Fibroblast of skin of left biceps (primary cell): ENCODE data around the gene PHC1.
"Not testable (repeated sequence)": the region's sequence is repeated elsewhere in the genome, so short reads cannot be mapped to it uniquely, and the experiment has no call there.

Source experiments
- DNase-seq, 2 experiments: peaks; one replicate each; pipeline ENCODE4 v3.0.0-alpha.2; 2013; ENCODE audit warnings: low read depth in 2 of 2

PHC1 gene

GRCh38 chr12:8914033-8914715, at the start of gene PHC1:
Gene PHC1 (plus strand): TSS chr12:8914509. CDS start chr12:8917678, 3,169 bp downstream.
- DNase-seq = peak; percentile 52 to 58

DNA sequence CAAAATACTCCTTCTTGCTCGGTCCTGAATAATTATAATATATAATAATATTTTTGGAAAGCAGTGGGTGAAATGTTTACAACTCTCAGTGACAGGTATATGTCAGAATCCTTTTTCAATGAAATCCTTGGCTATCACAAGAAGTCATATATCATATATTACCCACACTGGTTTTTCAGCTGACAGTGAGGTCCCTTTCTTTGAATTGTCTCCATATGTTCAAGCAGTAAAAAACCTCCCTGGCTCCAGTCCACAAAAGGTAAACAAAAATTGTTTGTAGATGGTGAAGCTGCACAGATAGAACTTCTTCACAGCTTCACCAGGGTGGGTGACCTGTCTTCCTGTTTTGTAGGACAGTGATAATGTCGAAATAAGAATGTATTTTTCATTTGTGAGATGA, 47.9 kb upstream of the PHC1 start:
- DNase-seq = no peak

DNA sequence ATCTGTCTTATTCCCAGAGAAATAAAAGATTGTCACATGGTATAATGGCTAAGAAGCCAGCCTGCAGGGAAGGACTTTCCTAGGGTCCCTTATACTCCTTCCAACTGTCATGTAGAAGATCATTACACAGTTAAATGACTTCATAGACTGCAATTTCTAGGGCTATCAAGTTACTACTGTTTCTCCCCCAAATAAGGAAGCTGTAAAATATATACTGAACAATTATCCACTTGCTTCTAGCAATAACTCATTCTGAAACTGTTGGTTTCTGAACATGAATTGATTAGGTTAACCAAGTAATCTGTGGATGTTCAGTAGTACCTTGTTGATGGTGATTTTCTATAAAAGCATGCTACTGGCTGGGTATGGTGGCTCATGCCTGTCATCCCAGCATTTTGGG, 47.3 kb upstream of the PHC1 start:
- no peak for DNase-seq

- no peak for DNase-seq
Observed at GRCh38 chr12:8867786-8868185, 46.5 kb upstream of the PHC1 start.

DNA sequence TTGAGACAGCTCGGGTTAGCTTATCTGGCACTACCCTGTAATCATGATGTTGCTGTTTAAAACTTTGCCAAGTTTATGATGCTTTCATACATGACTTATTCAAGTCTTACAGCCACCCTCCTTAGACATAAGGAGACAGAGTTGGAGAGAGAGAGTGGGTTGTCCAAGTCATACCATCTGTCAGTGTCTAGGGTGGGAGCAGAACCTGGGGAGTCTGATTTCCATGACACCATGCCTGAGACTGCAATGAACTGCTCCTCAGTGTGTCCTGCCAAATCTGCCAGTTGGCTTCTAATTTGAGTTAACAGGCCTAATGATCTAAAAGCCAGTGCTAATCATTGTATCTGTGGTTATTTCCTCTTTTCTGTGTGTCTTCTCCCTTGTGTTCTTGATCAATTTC, 43.7 kb upstream of the PHC1 start:
- no peak for DNase-seq

GRCh38 chr12:8871068-8871467, 43.2 kb upstream of the PHC1 start:
- no peak for DNase-seq

GRCh38 chr12:8876887-8877286, 37.4 kb upstream of the PHC1 start:
- DNase-seq = no peak

- DNase-seq = no peak
Observed at GRCh38 chr12:8886502-8887284, 27.6 kb upstream of the PHC1 start.

GRCh38 chr12:8887285-8887715, 27.0 kb upstream of the PHC1 start:
- no peak for DNase-seq

GRCh38 chr12:8890313-8891085, 23.8 kb upstream of the PHC1 start:
- DNase-seq = peak in 1 of 2 experiments; percentile 17

DNA sequence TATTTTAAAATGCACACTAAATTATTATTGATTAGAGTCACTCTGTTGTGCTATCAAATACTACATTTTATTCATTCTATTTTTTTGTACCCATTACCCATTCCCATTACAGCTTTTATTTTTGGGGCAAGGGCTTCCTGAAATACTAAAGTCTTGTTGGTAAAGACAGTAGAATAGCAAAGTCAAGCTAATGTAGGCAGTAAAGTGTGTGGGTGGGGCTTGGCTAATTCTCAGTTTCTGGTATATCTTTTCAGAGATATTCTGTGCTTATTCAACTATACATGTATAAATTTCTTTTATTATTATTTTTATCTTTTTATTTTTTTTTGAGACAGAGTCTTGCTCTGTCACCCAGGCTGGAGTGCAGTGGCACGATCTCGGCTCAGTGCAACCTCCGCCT, 22.3 kb upstream of the PHC1 start:
- DNase-seq = no peak

GRCh38 chr12:8894378-8894777, 19.9 kb upstream of the PHC1 start:
- DNase-seq = no peak

- no peak for DNase-seq
Observed at GRCh38 chr12:8894986-8895385, 19.3 kb upstream of the PHC1 start.

- no peak for DNase-seq
Observed at GRCh38 chr12:8897081-8897480, 17.2 kb upstream of the PHC1 start.

- no peak for DNase-seq
Observed at GRCh38 chr12:8899830-8900229, 14.5 kb upstream of the PHC1 start.

- DNase-seq = not testable (repeated sequence)
Observed at GRCh38 chr12:8902703-8903102, 11.6 kb upstream of the PHC1 start.

DNA sequence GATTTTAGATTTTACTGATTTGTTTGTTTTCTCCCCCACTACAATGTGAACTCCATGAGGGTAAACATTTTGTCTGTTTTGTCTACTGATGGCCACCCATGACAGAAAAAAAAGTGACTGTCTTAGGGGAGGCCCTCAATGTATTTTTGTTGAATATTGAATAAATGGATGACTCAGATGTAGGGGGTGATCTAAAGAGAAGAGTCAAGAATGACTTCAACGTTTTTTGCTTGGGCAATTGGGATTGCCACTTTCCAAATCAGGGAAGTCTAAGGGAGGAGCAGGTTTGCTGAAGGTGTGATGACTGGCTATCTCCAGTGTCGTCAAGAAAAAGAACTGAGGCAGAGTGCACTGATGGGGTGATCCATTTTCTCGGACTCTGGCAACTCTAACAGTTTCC, 10.7 kb upstream of the PHC1 start:
- DNase-seq = no peak

DNA sequence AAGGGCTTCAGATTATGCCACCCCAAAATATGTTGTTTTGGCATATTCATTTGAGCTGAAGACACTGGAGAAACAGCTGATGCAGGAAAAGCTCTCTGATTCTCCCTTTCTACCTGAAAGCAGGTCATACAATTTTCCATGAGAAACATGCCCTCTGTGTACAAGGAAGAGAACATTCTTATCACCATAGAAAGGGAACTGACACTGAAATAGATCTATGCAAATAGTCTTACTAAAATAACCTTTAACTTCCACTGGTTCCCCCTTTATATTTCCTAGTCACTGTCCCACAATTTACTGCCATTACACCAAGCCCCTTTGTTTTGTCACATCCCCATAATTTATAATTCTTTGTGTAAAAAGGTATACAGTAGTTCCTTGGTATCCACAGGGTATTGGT, 9.6 kb upstream of the PHC1 start:
- no peak for DNase-seq

GRCh38 chr12:8905546-8905945, 8.8 kb upstream of the PHC1 start:
- DNase-seq = no peak

- no peak for DNase-seq
Observed at GRCh38 chr12:8906266-8907180, 7.8 kb upstream of the PHC1 start.

DNA sequence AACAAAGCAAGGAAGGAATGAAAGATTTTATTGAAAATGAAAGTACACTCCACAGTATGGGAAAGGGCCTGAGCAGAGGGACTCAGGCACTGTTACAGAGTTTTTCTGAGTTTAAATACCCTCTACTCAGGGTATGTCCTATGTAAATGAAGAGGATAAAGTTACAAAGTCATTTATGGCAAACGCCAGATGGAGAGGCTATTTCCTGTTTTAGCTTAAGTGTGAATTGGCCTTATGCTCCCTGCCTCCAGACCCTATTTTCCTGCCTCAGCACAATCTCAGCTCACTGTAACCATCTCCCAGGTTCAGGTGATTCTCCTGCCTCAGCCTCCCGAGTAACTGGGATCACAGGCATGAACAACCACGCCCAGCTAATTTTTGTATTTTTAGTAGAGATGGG, 6.8 kb upstream of the PHC1 start:
- no peak for DNase-seq

DNA sequence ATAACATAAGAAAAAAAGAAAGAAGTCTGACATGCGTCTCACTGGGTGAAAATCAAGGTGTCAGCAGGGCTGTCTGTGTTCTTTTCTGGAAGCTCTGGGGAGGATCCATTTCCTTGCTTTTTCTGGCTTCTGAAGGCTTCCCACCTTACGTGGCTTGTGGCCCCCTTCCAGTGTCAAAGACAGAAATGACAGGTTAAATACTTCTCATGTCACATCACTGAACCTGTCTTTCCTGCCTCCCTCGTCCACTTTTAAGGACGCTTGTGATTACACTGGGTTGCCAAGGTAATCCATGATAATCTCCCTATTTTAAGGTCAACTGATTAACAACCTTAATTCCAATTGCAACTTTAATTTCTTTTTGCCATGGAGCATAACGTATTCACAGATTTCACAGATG, 4.6 kb upstream of the PHC1 start:
- no peak for DNase-seq
